Upper lobe of left lung (tissue), 4 donors: ENCODE data around the gene PPIL6.

Source experiments
- CTCF ChIP-seq, 6 experiments: fragments of 450-650 bp in 4 of 6; fragments of 200-600 bp in 2 of 6; sonication (generic) in 2 of 6; IDR thresholded peaks; one replicate each; pipeline ENCODE4 v1.5.1; 2016 to 2019; ENCODE audit warnings: antibody characterized with exemption in 6 of 6
- POLR2A ChIP-seq, 4 donors: fragments of 450-650 bp; IDR thresholded peaks; one replicate each; pipeline ENCODE4 v1.5.1; 2016 to 2017; ENCODE audit warnings: antibody characterized with exemption in 4 of 4, mild to moderate bottlenecking in 2 of 4

- TF ChIP-seq CTCF (IDR thresholded peaks at IDR 0.05) (no peak), POLR2A (IDR thresholded peaks at IDR 0.05) (no peak)
Observed at GRCh38 chr6:109363753-109364152, 76.7 kb downstream of the PPIL6 start.
